Spinal cord (tissue), 10 donors: Measurements from ENCODE around the gene CYP4F11. TPM values are rescaled to one million over a fixed set of nuclear protein-coding genes. Genes with fewer than 3 reads are reported as not detected.
"Not testable (repeated sequence)": the region's sequence is repeated elsewhere in the genome, so short reads cannot be mapped to it uniquely, and the experiment has no call there.

Experiments
- DNase-seq, 6 donors: peaks; one replicate each; pipeline versions ENCODE4 v3.0.0 to v3.0.0-alpha.2; 2013 to 2015; ENCODE audit warnings: low spot score in 6 of 6, low read depth in 4 of 6
- H3K27ac ChIP-seq: one replicate; pipeline ENCODE4 v1.5.1; 2013; ENCODE audit warnings: low read depth, low read length, control low read depth
- H3K27me3 ChIP-seq: one replicate; pipeline ENCODE4 v1.6.1; 2013; ENCODE audit warnings: low read length; ENCODE audit not compliant: control insufficient read depth, insufficient read depth
- H3K36me3 ChIP-seq: one replicate; pipeline ENCODE4 v1.6.1; 2013; ENCODE audit warnings: low read length; ENCODE audit not compliant: control insufficient read depth, insufficient read depth
- H3K4me1 ChIP-seq: one replicate; pipeline ENCODE4 v1.6.1; 2013; ENCODE audit warnings: low read length; ENCODE audit not compliant: control insufficient read depth, insufficient read depth
- H3K4me3 ChIP-seq: one replicate; pipeline ENCODE4 v1.5.1; 2013; ENCODE audit warnings: low read depth, low read length, control low read depth
- H3K9me3 ChIP-seq: one replicate; pipeline ENCODE4 v1.6.1; 2013; ENCODE audit warnings: low read length; ENCODE audit not compliant: control insufficient read depth, insufficient read depth
- WGBS: methylation state at CpG from one replicate; pipeline ENCODE4 v1.1.5; 2013; ENCODE audit warnings: missing lambda C conversion rate; ENCODE audit not compliant: insufficient coverage; 5-methylcytosine and 5-hydroxymethylcytosine counted together
- polyA plus RNA-seq, 2 donors: library from polyadenylated mRNA; unstranded; fragments of 120-200 nt; gene quantifications; one replicate each; pipeline ENCODE4 v1.2.1, GENCODE V29; 2013; ENCODE audit not compliant: insufficient read length in 2 of 2
- total RNA-seq, 2 donors: library from RNA; depleted of rRNA in 1 of 2; stranded (reverse); fragments of 120-200 nt in 1 of 2; fragments of >200 nt in 1 of 2; gene quantifications; one replicate each; pipeline versions ENCODE4 v1.2.3 to v1.2.4, GENCODE V29; 2013 to 2014
- donor health status: healthy.

CYP4F11 gene
- total and polyA plus RNA-seq, 4 donors: 0.17 to 0.69 TPM; not detected in 2

- WGBS: 95% methylated on average over 11 of the region's 11 CpGs
- no peaks in the 10 kb centered on the region for H3K27me3 ChIP-seq
- no peak overlapping the region for H3K27ac ChIP-seq
- no peak for DNase-seq
- no peaks in the 10 kb centered on the region for H3K9me3 ChIP-seq
- no peaks in the 10 kb centered on the region for H3K4me1 ChIP-seq
- no peaks in the 10 kb centered on the region for H3K36me3 ChIP-seq
- no peak overlapping the region for H3K4me3 ChIP-seq
Measured at GRCh38 chr19:15902254-15902653, 32.1 kb downstream of the CYP4F11 start.

GRCh38 chr19:15900504-15900903 lies 33.8 kb downstream of the CYP4F11 start:
- H3K9me3 ChIP-seq: no peaks in the 10 kb centered on the region
- no peak for DNase-seq
- H3K36me3 ChIP-seq: no peaks in the 10 kb centered on the region
- no peak overlapping the region for H3K27ac ChIP-seq
- no peaks in the 10 kb centered on the region for H3K4me1 ChIP-seq
- no peak overlapping the region for H3K4me3 ChIP-seq
- WGBS: no CpG with 5 or more reads among the region's 11 CpGs
- no peaks in the 10 kb centered on the region for H3K27me3 ChIP-seq

GRCh38 chr19:15900032-15900431 lies 34.3 kb downstream of the CYP4F11 start:
- not testable (repeated sequence) for H3K4me3 ChIP-seq, H3K4me1 ChIP-seq, H3K27ac ChIP-seq, H3K27me3 ChIP-seq, H3K36me3 ChIP-seq, H3K9me3 ChIP-seq
- peak in 1 of 6 donors; percentile 51 for DNase-seq
- WGBS: 0% methylated on average over 2 of the region's 15 CpGs

- peak in 2 of 6 donors; percentile 6 to 15 for DNase-seq
- H3K27ac ChIP-seq, H3K36me3 ChIP-seq, H3K4me1 ChIP-seq, H3K9me3 ChIP-seq, H3K27me3 ChIP-seq, H3K4me3 ChIP-seq: not testable (repeated sequence)
- 6% methylated on average over 28 of the region's 30 CpGs for WGBS
Measured at GRCh38 chr19:15899561-15899960, 34.8 kb downstream of the CYP4F11 start.

GRCh38 chr19:15897738-15898276 lies 36.5 kb downstream of the CYP4F11 start, which contains the start of gene CYP4F2:
Gene CYP4F2, minus strand, starts transcription at chr19:15898074. Its CDS starts 463 bp downstream, at chr19:15897611.
- H3K27me3 ChIP-seq: no peaks in the 10 kb centered on the region
- no peak within 1 kb of the TSS for H3K27ac ChIP-seq
- no peaks in the 10 kb centered on the region for H3K9me3 ChIP-seq
- H3K4me3 ChIP-seq: no peak within 1 kb of the TSS
- peak in 1 of 6 donors; percentile 25 for DNase-seq
- H3K4me1 ChIP-seq: no peaks in the 10 kb centered on the region
- WGBS: 66% methylated on average over 3 of the region's 3 CpGs
- H3K36me3 ChIP-seq: no peaks in the 10 kb centered on the region

- Histone ChIP-seq H3K9me3 (no peaks in the 10 kb centered on the region), H3K27me3 (no peaks in the 10 kb centered on the region)
Measured at GRCh38 chr19:15897026-15897737, 37.1 kb downstream of the CYP4F11 start.

GRCh38 chr19:15895876-15896430 lies 38.4 kb downstream of the CYP4F11 start:
- H3K4me1 ChIP-seq: no peaks in the 10 kb centered on the region
- H3K27ac ChIP-seq: no peak overlapping the region
- 75% methylated on average over 4 of the region's 4 CpGs for WGBS
- H3K4me3 ChIP-seq: no peak overlapping the region
- no peaks in the 10 kb centered on the region for H3K27me3 ChIP-seq
- no peak for DNase-seq
- H3K9me3 ChIP-seq: no peaks in the 10 kb centered on the region
- no peaks in the 10 kb centered on the region for H3K36me3 ChIP-seq

More at GRCh38 chr19:15897026-15897737, 37.1 kb downstream of the CYP4F11 start:
- DNase-seq: no peak
- H3K4me3 ChIP-seq: no peak overlapping the region
- no peaks in the 10 kb centered on the region for H3K4me1 ChIP-seq
- no peak overlapping the region for H3K27ac ChIP-seq
- WGBS: 89% methylated on average over 15 of the region's 16 CpGs
- no peaks in the 10 kb centered on the region for H3K36me3 ChIP-seq

- Histone ChIP-seq H3K27me3 (no peaks in the 10 kb centered on the region), H3K4me1 (no peaks in the 10 kb centered on the region), H3K4me3 (no peak overlapping the region), H3K9me3 (no peaks in the 10 kb centered on the region), H3K36me3 (no peaks in the 10 kb centered on the region), H3K27ac (no peak overlapping the region)
- no peak for DNase-seq
- WGBS: 92% methylated on average over 2 of the region's 2 CpGs
Measured at GRCh38 chr19:15894359-15894758, 40.0 kb downstream of the CYP4F11 start.

GRCh38 chr19:15893477-15893876 lies 40.9 kb downstream of the CYP4F11 start:
- no peaks in the 10 kb centered on the region for H3K36me3 ChIP-seq
- H3K9me3 ChIP-seq: no peaks in the 10 kb centered on the region
- no peaks in the 10 kb centered on the region for H3K4me1 ChIP-seq
- no peak overlapping the region for H3K4me3 ChIP-seq
- H3K27me3 ChIP-seq: no peaks in the 10 kb centered on the region
- DNase-seq: no peak
- WGBS: 45% methylated on average over 4 of the region's 7 CpGs
- H3K27ac ChIP-seq: no peak overlapping the region

GRCh38 chr19:15892012-15892411 lies 42.3 kb downstream of the CYP4F11 start:
- no peak for DNase-seq
- Histone ChIP-seq H3K27ac (no peak overlapping the region), H3K36me3 (no peaks in the 10 kb centered on the region), H3K27me3 (no peaks in the 10 kb centered on the region), H3K4me1 (no peaks in the 10 kb centered on the region), H3K4me3 (no peak overlapping the region), H3K9me3 (no peaks in the 10 kb centered on the region)
- WGBS: 89% methylated on average over 5 of the region's 6 CpGs
